SH-SY5Y (cell line): ENCODE measurements around the gene GOLT1A.

Experiments
- GATA2 ChIP-seq: IDR thresholded peaks from 2 replicates; pipeline ENCODE4 v1.6.1; 2011; ENCODE audit warnings: mild to moderate bottlenecking, low read depth, low read length
- GATA3 ChIP-seq: IDR thresholded peaks from 2 replicates; pipeline ENCODE4 v1.6.1; 2011; ENCODE audit warnings: low read depth, mild to moderate bottlenecking, low read length, moderate library complexity

GRCh38 chr1:204188959-204189639 is 24.7 kb downstream of the GOLT1A start:
- no peak for TF ChIP-seq GATA3
- no peak for TF ChIP-seq GATA2
